Vagina (tissue), 2 donors: ENCODE data around the gene B3GAT3. TPM values are rescaled to one million over a fixed set of nuclear protein-coding genes. Genes with fewer than 3 reads are reported as not detected.
"Not testable (repeated sequence)": the region's sequence is repeated elsewhere in the genome, so short reads cannot be mapped to it uniquely, and the experiment has no call there.

Experiments used
- DNase-seq, 2 donors: peaks; one replicate each; pipeline ENCODE4 v3.0.0-alpha.2; 2017; ENCODE audit errors: extremely low spot score in 2 of 2
- H3K27ac ChIP-seq: fragments of 200-600 bp; sonication (generic); one replicate; pipeline ENCODE4 v1.5.1; 2019
- H3K27me3 ChIP-seq: fragments of 200-600 bp; sonication (generic); one replicate; pipeline ENCODE4 v1.5.1; 2019
- H3K36me3 ChIP-seq, 2 donors: fragments of 200-600 bp; sonication (generic); one replicate each; pipeline ENCODE4 v1.5.1; 2017 to 2019
- H3K4me1 ChIP-seq: fragments of 200-600 bp; sonication (generic); one replicate; pipeline ENCODE4 v1.5.1; 2019
- H3K4me3 ChIP-seq, 2 donors: fragments of 200-600 bp; sonication (generic); 1 replicate in 1 of 2; 2 replicates in 1 of 2; pipeline ENCODE4 v1.5.1; 2016 to 2019
- H3K9me3 ChIP-seq: fragments of 200-600 bp; sonication (generic); one replicate; pipeline ENCODE4 v1.5.1; 2019
- POLR2A ChIP-seq, 2 donors: fragments of 450-650 bp; IDR thresholded peaks; one replicate each; pipeline ENCODE4 v1.6.1; 2017; ENCODE audit warnings: antibody characterized with exemption in 2 of 2, mild to moderate bottlenecking in 2 of 2, moderate library complexity in 2 of 2
- POLR2AphosphoS5 ChIP-seq, 2 donors: sonication (generic); formaldehyde crosslinking; IDR thresholded peaks; one replicate each; pipeline ENCODE4 v1.9.0; 2017; ENCODE audit warnings: antibody characterized with exemption in 2 of 2, mild to moderate bottlenecking in 2 of 2, low read depth in 1 of 2; ENCODE audit not compliant: insufficient read depth in 1 of 2
- intact Hi-C: fragments of 100-400 bp; cut with DNase I; formaldehyde crosslinking; loops from one replicate; pipeline ENCODE4 v1.15.1; 2023
- total RNA-seq: library from RNA; depleted of rRNA; stranded (reverse); fragments of >200 nt; gene quantifications from one replicate; pipeline ENCODE4 v1.2.3, GENCODE V29; 2016
- TF ChIP-seq, protein P1 (sequence below), 3 experiments: fragments of 450-650 bp in 2 of 3; fragments of 200-600 bp in 1 of 3; sonication (generic) in 1 of 3; IDR thresholded peaks; one replicate each; pipeline ENCODE4 v1.5.1; 2017 to 2019; ENCODE audit warnings: antibody characterized with exemption in 3 of 3, mild to moderate bottlenecking in 2 of 3, moderate library complexity in 2 of 3

The B3GAT3 gene
- total RNA-seq, 1 donor from 2014 or later = 41.7 TPM

DNA sequence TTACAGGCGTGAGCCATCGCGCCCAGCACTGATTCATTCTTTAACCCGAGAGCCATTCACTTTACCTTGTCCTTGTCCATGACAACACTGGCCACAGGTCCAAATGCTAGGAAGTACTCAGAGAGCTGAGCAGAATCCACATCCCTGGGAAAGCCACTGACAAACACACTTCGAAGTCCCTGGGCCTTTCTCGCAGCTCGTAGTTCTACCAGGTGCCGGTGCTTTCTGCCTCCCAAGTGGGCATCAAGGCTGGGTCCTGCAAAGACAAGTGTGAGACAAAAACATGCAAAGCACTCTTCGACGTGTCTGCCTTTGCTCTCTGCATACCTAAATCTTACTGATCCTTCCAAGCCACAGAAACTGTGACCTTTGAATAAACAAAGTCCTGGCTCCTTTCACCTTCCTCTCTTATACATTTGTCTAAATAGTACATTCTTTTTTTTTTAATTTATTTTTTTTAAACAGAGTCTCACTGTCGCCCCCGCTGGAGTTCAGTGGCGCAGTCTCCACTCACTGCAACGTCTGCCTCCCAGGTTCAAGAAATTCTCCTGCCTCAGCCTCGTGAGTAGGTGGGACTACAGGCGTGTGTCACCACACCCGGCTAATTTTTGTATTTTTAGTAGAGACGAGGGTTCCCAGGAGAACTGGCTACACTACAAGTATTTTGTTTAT lies 32.7 kb downstream of the B3GAT3 start:
- H3K9me3 ChIP-seq = no peaks in the 10 kb centered on the region
- no peak overlapping the region for H3K4me3 ChIP-seq
- H3K27ac ChIP-seq = no peak overlapping the region
- H3K27me3 ChIP-seq = no peaks in the 10 kb centered on the region
- DNase-seq = no peak
- TF ChIP-seq POLR2AphosphoS5 (IDR thresholded peaks at IDR 0.05; ENCODE audit: insufficient read depth in 1 of 2, low read depth in 1 of 2) (no peak), POLR2A (IDR thresholded peaks at IDR 0.05) (no peak)
- TF ChIP-seq, protein P1, sequence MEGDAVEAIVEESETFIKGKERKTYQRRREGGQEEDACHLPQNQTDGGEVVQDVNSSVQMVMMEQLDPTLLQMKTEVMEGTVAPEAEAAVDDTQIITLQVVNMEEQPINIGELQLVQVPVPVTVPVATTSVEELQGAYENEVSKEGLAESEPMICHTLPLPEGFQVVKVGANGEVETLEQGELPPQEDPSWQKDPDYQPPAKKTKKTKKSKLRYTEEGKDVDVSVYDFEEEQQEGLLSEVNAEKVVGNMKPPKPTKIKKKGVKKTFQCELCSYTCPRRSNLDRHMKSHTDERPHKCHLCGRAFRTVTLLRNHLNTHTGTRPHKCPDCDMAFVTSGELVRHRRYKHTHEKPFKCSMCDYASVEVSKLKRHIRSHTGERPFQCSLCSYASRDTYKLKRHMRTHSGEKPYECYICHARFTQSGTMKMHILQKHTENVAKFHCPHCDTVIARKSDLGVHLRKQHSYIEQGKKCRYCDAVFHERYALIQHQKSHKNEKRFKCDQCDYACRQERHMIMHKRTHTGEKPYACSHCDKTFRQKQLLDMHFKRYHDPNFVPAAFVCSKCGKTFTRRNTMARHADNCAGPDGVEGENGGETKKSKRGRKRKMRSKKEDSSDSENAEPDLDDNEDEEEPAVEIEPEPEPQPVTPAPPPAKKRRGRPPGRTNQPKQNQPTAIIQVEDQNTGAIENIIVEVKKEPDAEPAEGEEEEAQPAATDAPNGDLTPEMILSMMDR (IDR thresholded peaks at IDR 0.05) = no peak
- H3K36me3 ChIP-seq = peaks cover 0 to 29% of the 10 kb centered on the region in 2 donors
- intact Hi-C loops = no loop called here
- H3K4me1 ChIP-seq = peaks cover 29% of the 10 kb centered on the region

GRCh38 chr11:62585356-62585755 lies 36.4 kb downstream of the B3GAT3 start:
- H3K36me3 ChIP-seq = peaks cover 0 to 25% of the 10 kb centered on the region in 2 donors
- intact Hi-C loops, H3K4me1 ChIP-seq, DNase-seq, H3K27me3 ChIP-seq, H3K9me3 ChIP-seq, H3K4me3 ChIP-seq, H3K27ac ChIP-seq: not testable (repeated sequence)

GRCh38 chr11:62581735-62582134 lies 40.1 kb downstream of the B3GAT3 start:
- H3K36me3 ChIP-seq = peaks cover 0 to 30% of the 10 kb centered on the region in 2 donors
- H3K27ac ChIP-seq, H3K4me1 ChIP-seq, intact Hi-C loops, H3K27me3 ChIP-seq, DNase-seq, H3K9me3 ChIP-seq, H3K4me3 ChIP-seq: not testable (repeated sequence)

GRCh38 chr11:62580959-62581715 lies 40.6 kb downstream of the B3GAT3 start:
- DNase-seq = no peak

GRCh38 chr11:62579252-62579651 lies 42.5 kb downstream of the B3GAT3 start:
- TF ChIP-seq, protein P1 (IDR thresholded peaks at IDR 0.05) = no peak
- TF ChIP-seq POLR2AphosphoS5 (IDR thresholded peaks at IDR 0.05; ENCODE audit: insufficient read depth in 1 of 2, low read depth in 1 of 2) = no peak
- TF ChIP-seq POLR2A (IDR thresholded peaks at IDR 0.05) = no peak
- H3K27me3 ChIP-seq = no peaks in the 10 kb centered on the region

More at GRCh38 chr11:62580959-62581715, 40.6 kb downstream of the B3GAT3 start:
- intact Hi-C loops = no loop called here
- peaks cover 10% of the 10 kb centered on the region for H3K4me1 ChIP-seq
- peaks cover 0 to 30% of the 10 kb centered on the region in 2 donors for H3K36me3 ChIP-seq
- no peaks in the 10 kb centered on the region for H3K27me3 ChIP-seq
- no peak overlapping the region for H3K27ac ChIP-seq
- TF ChIP-seq POLR2AphosphoS5 (IDR thresholded peaks at IDR 0.05; ENCODE audit: insufficient read depth in 1 of 2, low read depth in 1 of 2) (no peak), POLR2A (IDR thresholded peaks at IDR 0.05) (no peak)
- TF ChIP-seq, protein P1 (IDR thresholded peaks at IDR 0.05) = no peak
- no peak overlapping the region for H3K4me3 ChIP-seq
- no peaks in the 10 kb centered on the region for H3K9me3 ChIP-seq

DNA sequence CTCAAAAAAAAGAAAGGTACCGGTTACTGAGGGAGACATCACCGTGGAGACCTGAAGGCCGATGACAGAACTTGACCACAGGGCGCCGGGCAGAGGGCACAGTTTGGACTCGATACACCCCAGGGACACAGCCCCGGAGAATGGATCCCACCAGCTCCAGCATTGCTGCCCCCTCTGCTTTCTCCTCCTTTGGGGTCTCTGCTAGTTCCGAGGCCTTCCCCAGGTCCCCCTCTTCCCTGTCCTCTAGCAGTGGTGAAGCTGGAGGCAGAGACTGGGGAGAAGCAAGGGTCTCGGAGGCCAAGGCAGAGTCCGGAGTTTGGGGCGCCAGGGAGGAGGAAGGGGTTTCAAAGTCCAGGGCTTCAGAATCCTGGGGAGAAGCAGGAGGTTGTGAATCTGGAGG lies 43.2 kb downstream of the B3GAT3 start:
- H3K36me3 ChIP-seq = peaks cover 0 to 23% of the 10 kb centered on the region in 2 donors
- no peak for DNase-seq
- TF ChIP-seq POLR2A (IDR thresholded peaks at IDR 0.05) = no peak
- TF ChIP-seq POLR2AphosphoS5 (IDR thresholded peaks at IDR 0.05; ENCODE audit: insufficient read depth in 1 of 2, low read depth in 1 of 2) = no peak
- TF ChIP-seq, protein P1 (IDR thresholded peaks at IDR 0.05) = no peak
- intact Hi-C loops = no loop called here
- H3K9me3 ChIP-seq = no peaks in the 10 kb centered on the region
- H3K4me3 ChIP-seq = no peak overlapping the region
- no peaks in the 10 kb centered on the region for H3K27me3 ChIP-seq
- peaks cover 29% of the 10 kb centered on the region for H3K4me1 ChIP-seq
- H3K27ac ChIP-seq = no peak overlapping the region

More at GRCh38 chr11:62579252-62579651, 42.5 kb downstream of the B3GAT3 start:
- peaks cover 0 to 23% of the 10 kb centered on the region in 2 donors for H3K36me3 ChIP-seq
- no peak overlapping the region for H3K4me3 ChIP-seq
- no peak for DNase-seq
- intact Hi-C loops = no loop called here
- H3K27ac ChIP-seq = no peak overlapping the region
- H3K9me3 ChIP-seq = no peaks in the 10 kb centered on the region
- H3K4me1 ChIP-seq = peaks cover 29% of the 10 kb centered on the region
